GM12875 (cell line): ENCODE measurements around the gene RSPH1.
"Not testable (repeated sequence)": the region's sequence is repeated elsewhere in the genome, so short reads cannot be mapped to it uniquely, and the experiment has no call there.

ENCODE experiments used
- H3K4me3 ChIP-seq: one replicate; pipeline ENCODE4 v1.5.1; 2011; ENCODE audit warnings: low read depth, low read length, control low read depth
- TF ChIP-seq, protein P1 (sequence below): IDR thresholded peaks from 2 replicates; pipeline ENCODE4 v1.5.1; 2011; ENCODE audit warnings: low read depth, mild to moderate bottlenecking, control low read depth, inconsistent platforms, low read length, moderate library complexity, borderline replicate concordance; ENCODE audit not compliant: insufficient read depth

RSPH1 gene

DNA sequence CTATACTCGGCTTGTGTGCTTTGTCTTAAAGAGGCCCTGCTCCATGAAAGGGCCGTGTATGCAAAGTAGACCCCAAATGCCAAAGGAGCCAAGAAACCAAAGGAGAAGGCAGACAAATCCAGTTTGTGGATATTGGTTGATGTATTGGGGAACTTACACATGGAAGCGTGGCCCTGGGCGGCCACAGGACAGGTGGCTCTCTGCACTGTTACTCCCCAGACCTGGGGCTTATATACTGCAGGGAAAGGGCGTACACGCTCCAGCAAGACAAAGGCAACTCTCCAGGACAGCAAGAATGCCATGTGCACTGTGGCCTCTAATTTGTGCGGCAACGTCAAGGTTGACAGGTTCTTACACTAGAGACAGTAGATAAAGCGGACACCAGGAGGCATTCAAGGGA, 24.8 kb downstream of the RSPH1 start:
- TF ChIP-seq, protein P1, sequence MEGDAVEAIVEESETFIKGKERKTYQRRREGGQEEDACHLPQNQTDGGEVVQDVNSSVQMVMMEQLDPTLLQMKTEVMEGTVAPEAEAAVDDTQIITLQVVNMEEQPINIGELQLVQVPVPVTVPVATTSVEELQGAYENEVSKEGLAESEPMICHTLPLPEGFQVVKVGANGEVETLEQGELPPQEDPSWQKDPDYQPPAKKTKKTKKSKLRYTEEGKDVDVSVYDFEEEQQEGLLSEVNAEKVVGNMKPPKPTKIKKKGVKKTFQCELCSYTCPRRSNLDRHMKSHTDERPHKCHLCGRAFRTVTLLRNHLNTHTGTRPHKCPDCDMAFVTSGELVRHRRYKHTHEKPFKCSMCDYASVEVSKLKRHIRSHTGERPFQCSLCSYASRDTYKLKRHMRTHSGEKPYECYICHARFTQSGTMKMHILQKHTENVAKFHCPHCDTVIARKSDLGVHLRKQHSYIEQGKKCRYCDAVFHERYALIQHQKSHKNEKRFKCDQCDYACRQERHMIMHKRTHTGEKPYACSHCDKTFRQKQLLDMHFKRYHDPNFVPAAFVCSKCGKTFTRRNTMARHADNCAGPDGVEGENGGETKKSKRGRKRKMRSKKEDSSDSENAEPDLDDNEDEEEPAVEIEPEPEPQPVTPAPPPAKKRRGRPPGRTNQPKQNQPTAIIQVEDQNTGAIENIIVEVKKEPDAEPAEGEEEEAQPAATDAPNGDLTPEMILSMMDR, result no peak
- no peak overlapping the region for H3K4me3 ChIP-seq

DNA sequence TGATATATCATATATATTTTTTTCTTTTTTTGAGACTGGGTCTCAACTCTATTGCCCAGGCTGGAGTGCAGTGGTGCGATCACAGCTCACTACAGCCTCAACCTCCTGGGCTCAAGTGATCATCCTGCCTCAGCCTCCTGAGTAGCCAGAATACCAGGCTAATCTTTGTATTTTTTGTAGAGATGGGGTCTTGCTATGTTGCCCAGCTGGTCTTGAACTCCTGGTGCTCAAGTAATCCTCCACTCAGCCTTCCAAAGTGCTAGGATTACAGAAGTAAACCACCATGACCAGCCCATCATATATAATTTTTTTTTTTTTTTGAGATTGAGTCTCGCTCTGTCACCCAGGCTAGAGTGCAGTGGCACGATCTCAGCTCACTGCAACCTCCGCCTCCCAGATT, 26.3 kb downstream of the RSPH1 start:
- not testable (repeated sequence) for H3K4me3 ChIP-seq

DNA sequence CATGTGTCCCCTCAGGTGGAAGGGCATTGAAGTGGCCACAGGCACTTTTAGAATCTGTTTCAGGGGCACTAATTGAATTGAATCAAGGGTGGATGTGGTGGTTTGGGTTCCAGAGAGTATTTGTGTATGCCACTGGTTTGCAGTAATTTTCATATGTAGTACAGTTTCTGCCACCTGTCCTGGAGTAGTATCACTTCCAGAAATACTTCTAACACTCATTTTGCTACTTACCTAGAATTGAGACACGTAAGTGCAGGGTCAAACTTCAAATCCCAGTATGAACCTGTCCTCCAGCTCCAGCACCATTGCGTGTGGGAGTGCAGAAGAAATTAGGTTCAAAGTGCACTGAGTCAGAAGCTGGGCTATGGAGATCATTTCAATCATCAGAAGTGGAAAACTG, 26.8 kb downstream of the RSPH1 start:
- no peak overlapping the region for H3K4me3 ChIP-seq
- TF ChIP-seq, protein P1, result no peak

DNA sequence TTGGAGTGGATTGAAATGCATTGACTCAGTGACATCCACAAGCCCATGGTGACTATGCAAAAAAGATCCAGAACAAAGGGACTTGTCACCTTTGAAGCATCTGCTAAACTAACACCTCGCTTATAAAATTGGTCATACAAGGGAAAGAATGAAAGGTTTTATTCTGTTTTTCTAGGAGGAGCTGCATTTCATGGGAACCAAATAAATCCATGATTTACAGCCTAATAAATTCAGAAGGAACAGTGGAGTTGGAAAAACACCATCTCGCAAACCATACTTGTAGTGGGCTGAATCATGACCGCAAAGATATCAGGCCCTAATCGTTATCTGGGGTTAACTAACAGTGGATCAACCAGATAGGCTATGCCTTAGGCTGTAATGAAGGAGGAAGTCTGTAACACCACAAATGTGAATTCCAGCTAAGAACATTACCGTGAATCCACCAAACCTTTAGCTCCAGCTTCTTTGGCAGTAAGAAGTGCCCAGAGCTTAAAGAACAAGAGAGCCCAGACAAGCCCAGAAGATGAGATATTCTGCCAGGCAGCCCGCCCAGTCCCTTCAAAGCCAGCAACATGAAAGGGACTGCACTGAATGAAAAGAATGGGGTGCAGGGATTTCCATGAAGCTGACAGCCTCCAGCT, 27.4 kb downstream of the RSPH1 start:
- no peak overlapping the region for H3K4me3 ChIP-seq

DNA sequence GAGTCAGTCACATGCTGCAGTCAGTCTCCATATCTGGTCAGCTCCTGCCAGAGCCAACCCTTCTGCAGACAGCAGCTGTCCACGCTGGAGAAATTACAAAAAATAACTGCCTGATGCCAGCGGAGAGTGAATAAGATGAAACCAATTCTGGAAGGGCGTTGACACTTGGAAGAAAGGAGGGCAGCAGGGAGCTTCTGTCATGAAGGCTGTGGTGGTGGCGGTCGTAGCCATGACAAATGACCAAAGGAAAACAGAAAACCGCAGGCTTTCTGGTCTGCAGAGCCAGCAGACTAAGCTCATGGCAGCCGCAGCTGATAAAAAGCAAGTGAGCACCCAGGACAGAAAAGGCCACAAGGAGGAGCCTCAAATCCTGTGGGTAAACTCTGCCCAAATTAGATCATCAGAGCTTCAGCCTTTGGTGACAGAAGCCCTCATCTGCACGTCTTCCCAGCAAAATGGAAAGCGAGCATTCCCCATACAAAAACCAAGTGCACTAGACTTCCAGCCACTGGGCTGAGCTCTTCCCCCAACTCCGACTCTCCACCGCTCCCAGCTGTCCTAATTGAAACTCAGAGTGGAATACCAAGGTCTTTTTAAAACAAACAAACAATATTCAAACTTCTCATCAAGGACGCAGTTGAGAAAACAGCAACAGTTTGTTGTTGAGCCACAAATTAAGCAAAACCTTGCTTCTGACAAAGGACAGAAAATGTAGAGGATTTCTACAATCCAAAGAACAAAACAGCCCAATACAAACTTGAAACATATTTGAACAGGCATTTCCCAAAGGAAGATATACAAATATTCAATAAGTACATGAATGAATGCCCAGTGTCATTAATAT, 28.7 kb downstream of the RSPH1 start:
- TF ChIP-seq, protein P1, result peak; percentile 34; the same call in 1 of the 2 replicates
- H3K4me3 ChIP-seq, result no peak overlapping the region

More for the DNA sequence above, 27.4 kb downstream of the RSPH1 start:
- TF ChIP-seq, protein P1, result no peak

DNA sequence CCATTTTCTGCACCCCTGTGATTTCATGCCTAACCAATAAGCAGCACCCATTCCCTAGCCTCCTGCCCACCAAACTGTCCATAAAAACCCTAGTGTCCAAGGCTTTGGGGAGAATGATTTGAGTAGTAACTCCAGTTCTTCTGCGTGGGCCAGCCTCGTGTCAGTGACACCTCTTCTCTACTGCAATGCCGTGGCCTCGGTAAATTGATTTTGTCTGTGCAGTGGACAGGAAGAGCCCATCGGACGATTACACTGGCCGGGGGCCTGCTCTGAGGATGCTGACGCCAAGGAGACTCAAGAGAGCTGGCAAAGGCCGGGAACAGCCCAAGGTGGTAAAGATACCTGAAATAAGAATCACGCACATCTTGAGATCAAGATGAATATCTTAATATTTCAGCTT, 29.3 kb downstream of the RSPH1 start:
- TF ChIP-seq, protein P1, result no peak
- H3K4me3 ChIP-seq, result no peak overlapping the region

DNA sequence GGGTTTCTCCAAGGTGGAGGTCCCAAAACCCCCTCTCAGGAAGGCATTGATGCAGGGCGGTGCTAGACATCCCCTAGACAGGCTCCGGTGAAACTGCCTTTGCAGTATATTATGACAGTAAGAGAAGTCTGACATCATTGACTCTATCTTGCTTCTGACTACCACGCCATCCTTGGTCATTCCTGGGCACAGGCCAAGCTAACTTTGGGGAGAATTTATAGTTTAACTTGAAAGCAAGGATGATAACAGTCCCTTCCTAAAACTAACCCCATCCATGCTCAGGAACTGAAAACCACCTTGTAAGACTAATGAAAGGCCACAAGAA, 30.3 kb downstream of the RSPH1 start:
- TF ChIP-seq, protein P1, result no peak
- H3K4me3 ChIP-seq, result no peak overlapping the region
